Measurements from ENCODE around the gene RPS28. TPM values are rescaled to one million over a fixed set of nuclear protein-coding genes. Genes with fewer than 3 reads are reported as not detected.

RPS28 gene
- total and polyA plus RNA-seq, 2 experiments from 2014 or later, result 312 to 693 TPM

DNA sequence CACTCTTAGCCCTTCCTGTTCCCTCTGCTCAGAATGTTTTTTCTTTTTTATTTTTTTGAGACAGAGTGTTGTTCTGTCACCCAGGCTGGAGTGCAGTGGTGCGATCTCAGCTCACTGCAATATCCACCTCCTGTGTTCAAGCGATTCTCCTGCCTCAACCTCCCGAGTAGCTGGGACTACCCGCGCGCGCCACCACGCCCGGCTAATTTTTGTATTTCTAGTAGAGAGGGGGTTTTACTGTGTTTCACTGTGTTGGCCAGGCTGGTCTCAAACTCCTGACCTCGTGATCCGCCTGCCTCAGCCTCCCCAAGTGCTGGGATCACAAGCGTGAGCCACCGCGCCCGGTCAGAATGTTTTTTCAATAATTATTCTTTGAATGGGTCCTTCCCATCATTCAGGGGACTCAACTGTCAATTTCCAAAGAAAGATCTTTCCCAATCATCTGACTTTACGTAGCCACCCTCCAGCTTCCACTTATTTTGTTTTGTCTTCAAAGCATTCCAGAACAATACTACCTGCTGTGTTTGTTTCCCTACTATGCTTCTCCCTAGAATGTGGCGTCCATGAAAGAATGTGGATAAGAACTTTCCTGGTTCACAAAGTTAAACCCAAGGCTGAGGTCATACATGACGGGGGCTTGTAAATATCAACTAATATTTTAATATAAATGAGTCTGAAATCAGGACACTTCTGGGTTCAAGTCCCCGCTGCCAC, 1.3 kb upstream of the RPS28 start:
- Histone ChIP-seq H3K27ac (peak overlapping the region; percentile 92), H3K27me3 (no peaks in the 10 kb centered on the region), H3K9me3 (ENCODE audit: low read depth) (no peaks in the 10 kb centered on the region), H3K79me2 (peaks cover 47% of the 10 kb centered on the region), H3K36me3 (replicated peaks; ENCODE audit: insufficient read depth, low read depth) (no peaks in the 10 kb centered on the region), H3K4me3 (peak overlapping the region; percentile 94), H3K9me2 (replicated peaks; ENCODE audit: insufficient read depth) (no peaks in the 10 kb centered on the region), H2AFZ (peak overlapping the region; percentile 63), H3K4me1 (ENCODE audit: insufficient read depth) (peaks cover 15% of the 10 kb centered on the region), H3K4me2 (peak overlapping the region; percentile 95), H4K20me1 (ENCODE audit: insufficient read depth, poor library complexity, severe bottlenecking) (peaks cover 19% of the 10 kb centered on the region)
- WGBS (ENCODE audit: low lambda C conversion rate, missing lambda C conversion rate), result 84% methylated on average over 19 of the region's 19 CpGs
- TF ChIP-seq EZH2phosphoT487 (IDR thresholded peaks at IDR 0.05; ENCODE audit: low read depth, severe bottlenecking, unreplicated experiment) (no peak), EZH2 (IDR thresholded peaks at IDR 0.05; ENCODE audit: borderline replicate concordance) (no peak)
- TF ChIP-seq, protein P1, sequence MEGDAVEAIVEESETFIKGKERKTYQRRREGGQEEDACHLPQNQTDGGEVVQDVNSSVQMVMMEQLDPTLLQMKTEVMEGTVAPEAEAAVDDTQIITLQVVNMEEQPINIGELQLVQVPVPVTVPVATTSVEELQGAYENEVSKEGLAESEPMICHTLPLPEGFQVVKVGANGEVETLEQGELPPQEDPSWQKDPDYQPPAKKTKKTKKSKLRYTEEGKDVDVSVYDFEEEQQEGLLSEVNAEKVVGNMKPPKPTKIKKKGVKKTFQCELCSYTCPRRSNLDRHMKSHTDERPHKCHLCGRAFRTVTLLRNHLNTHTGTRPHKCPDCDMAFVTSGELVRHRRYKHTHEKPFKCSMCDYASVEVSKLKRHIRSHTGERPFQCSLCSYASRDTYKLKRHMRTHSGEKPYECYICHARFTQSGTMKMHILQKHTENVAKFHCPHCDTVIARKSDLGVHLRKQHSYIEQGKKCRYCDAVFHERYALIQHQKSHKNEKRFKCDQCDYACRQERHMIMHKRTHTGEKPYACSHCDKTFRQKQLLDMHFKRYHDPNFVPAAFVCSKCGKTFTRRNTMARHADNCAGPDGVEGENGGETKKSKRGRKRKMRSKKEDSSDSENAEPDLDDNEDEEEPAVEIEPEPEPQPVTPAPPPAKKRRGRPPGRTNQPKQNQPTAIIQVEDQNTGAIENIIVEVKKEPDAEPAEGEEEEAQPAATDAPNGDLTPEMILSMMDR (IDR thresholded peaks at IDR 0.05; ENCODE audit: poor library complexity), result no peak
- DNase-seq (ENCODE audit: low spot score), result no peak

GRCh38 chr19:8320564-8321066, 681 bp upstream of the RPS28 start:
- Histone ChIP-seq H4K20me1 (ENCODE audit: insufficient read depth, poor library complexity, severe bottlenecking) (peaks cover 19% of the 10 kb centered on the region), H3K4me3 (peak overlapping the region; percentile 94), H2AFZ (peak overlapping the region; percentile 63), H3K79me2 (peaks cover 47% of the 10 kb centered on the region), H3K9me3 (ENCODE audit: low read depth) (no peaks in the 10 kb centered on the region), H3K4me1 (ENCODE audit: insufficient read depth) (peaks cover 15% of the 10 kb centered on the region), H3K36me3 (replicated peaks; ENCODE audit: insufficient read depth, low read depth) (no peaks in the 10 kb centered on the region), H3K9me2 (replicated peaks; ENCODE audit: insufficient read depth) (no peaks in the 10 kb centered on the region), H3K27me3 (no peaks in the 10 kb centered on the region), H3K27ac (peak overlapping the region; percentile 92), H3K4me2 (peak overlapping the region; percentile 95)
- TF ChIP-seq, protein P1 (IDR thresholded peaks at IDR 0.05; ENCODE audit: poor library complexity), result no peak
- TF ChIP-seq EZH2 (IDR thresholded peaks at IDR 0.05; ENCODE audit: borderline replicate concordance) (no peak), EZH2phosphoT487 (IDR thresholded peaks at IDR 0.05; ENCODE audit: low read depth, severe bottlenecking, unreplicated experiment) (no peak)
- WGBS (ENCODE audit: low lambda C conversion rate, missing lambda C conversion rate), result 3% methylated on average over 16 of the region's 16 CpGs
- peak; percentile 38 for DNase-seq (ENCODE audit: low spot score)

- Histone ChIP-seq H2AFZ (no peak overlapping the region), H3K27ac (peak overlapping the region; percentile 70)
- WGBS (ENCODE audit: low lambda C conversion rate, missing lambda C conversion rate), result 23% methylated on average over 30 of the region's 30 CpGs
These were observed 816 bp downstream of the RPS28 start for GRCh38 chr19:8321986-8322637.

More at GRCh38 chr19:8321986-8322637, 816 bp downstream of the RPS28 start:
- Histone ChIP-seq H3K79me2 (peaks cover 47% of the 10 kb centered on the region), H3K27me3 (no peaks in the 10 kb centered on the region), H3K9me2 (replicated peaks; ENCODE audit: insufficient read depth) (no peaks in the 10 kb centered on the region), H3K9me3 (ENCODE audit: low read depth) (no peaks in the 10 kb centered on the region), H3K4me2 (peak overlapping the region; percentile 87), H3K36me3 (replicated peaks; ENCODE audit: insufficient read depth, low read depth) (no peaks in the 10 kb centered on the region), H3K4me1 (ENCODE audit: insufficient read depth) (peaks cover 15% of the 10 kb centered on the region), H4K20me1 (ENCODE audit: insufficient read depth, poor library complexity, severe bottlenecking) (peaks cover 19% of the 10 kb centered on the region), H3K4me3 (peak overlapping the region; percentile 92)
- TF ChIP-seq EZH2 (IDR thresholded peaks at IDR 0.05; ENCODE audit: borderline replicate concordance), result no peak
- no peak for TF ChIP-seq EZH2phosphoT487 (IDR thresholded peaks at IDR 0.05; ENCODE audit: low read depth, severe bottlenecking, unreplicated experiment)
- TF ChIP-seq, protein P1 (IDR thresholded peaks at IDR 0.05; ENCODE audit: poor library complexity), result no peak
- no peak for DNase-seq (ENCODE audit: low spot score)

Data from hepatocyte (in vitro differentiated cells).